ELR (cell line): ENCODE measurements around the gene UNC79.
"Not testable (repeated sequence)": the region's sequence is repeated elsewhere in the genome, so short reads cannot be mapped to it uniquely, and the experiment has no call there.

Experiments used
- DNase-seq: peaks from one replicate; pipeline ENCODE4 v3.0.0-alpha.2; 2015; ENCODE audit warnings: low read depth

The UNC79 gene

DNA sequence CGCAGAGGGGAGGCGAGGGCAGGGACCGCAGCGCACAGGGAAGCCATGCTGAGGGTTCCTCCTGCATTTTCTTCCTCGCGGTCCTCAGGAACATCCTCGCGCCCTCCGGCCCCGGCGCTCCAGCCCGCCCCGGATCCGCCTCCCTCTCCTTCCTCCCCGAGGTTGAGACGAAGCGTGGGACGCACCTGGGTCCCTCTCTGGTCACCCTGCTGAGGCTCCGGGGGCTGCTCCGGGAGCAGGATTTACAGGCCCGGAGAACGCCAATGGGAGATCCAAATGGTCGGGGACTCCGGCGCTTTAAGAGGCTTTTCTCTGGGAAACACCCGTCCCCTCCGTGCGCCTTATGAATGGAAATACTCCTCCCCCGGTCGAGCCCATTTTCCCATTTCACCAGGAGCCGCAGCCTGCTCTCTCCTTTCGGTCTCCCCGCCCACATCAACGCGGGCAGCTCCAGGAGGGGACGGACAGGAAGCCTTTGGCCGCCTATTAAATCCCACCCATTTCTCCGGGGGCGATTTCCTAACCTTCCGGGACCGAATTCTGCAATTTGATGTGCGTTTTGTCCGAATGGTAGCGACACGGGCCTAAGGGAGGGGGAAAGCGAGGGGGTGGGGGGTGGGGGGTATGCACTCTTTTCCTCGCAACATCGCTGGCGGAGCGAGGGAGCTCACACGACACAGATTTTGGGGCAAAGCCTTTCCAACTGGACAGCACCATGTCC is at the start of gene UNC79:
Gene UNC79, plus strand, starts transcription at position 625 of the 721 bp plus-strand sequence. Its CDS starts 91 bp downstream, at position 716.
- DNase-seq = no peak

DNA sequence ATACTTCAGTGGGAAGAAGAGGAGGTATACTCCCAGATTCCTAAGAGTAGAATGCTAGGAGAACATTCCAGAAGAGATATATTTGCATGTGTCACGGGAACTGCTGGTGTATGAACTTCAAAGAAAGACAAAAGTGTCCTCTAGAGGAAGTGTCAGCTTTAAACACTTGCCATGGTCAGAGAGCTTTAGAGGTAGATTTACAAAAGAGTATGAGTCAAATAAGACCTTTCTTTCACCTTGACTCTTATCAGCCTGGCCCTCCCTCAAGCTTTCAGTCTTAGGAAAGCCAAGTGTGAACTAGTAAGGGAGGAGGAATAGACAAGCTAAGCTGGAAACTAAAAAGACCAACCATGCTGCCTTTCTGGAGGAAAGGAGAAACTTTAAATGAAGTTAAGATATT is 49.1 kb upstream of the UNC79 start:
- peak; percentile 1 for DNase-seq

DNA sequence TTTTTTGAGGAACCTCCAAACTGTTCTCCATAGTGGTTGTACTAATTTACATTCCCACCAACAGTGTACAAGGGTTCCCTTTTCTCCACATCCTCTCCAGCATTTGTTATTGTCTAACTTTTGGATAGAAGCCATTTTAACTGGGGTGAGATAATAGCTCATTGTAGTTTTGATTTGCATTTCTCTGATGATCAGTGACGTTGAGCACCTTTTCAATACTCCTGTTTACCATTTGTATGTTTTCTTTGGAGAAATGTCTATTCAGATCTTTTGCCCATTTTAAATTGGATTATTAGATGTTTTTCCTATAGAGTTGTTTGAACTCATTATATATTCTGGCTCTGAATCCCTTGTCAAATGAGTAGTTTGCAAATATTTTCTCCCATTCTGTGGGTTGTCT is 46.5 kb upstream of the UNC79 start:
- DNase-seq = not testable (repeated sequence)

DNA sequence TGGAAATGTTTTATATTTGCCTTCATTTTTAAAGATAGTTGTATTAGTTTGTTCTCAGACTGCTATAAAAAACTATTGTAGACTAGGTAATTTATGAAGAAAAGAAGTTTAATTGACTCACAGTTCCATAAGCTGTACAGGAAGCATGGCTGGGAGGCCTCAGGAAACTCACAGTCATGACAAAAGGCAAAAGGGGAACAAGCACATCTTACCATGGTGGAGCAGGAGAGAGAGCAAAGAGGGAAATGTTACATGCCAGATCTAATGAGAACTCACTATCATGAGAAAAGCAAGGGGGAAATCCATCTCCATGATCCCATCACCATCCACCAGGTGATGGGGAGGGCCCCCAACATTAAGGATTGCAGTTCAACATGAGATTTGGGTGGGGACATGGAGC is 35.5 kb upstream of the UNC79 start:
- no peak for DNase-seq

DNA sequence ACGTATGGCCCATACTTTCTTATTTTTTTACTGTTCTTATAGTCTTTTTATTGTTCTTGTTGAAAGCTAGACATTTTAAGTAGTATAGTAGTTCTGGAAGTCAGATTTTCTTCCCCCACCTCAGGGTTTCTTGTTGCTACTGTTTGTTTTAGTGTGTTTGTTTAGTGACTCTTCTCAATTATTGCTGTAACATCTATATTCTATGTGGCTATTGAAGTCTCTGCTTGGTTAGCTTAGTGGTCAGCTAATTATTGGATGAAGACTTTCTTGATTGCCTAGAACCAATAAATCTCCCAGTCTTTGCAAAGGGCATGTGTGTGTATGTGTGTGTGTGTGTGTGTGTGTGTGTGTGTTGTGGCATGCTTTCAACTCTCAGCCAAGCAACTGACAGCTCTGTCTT is 34.3 kb upstream of the UNC79 start:
- no peak for DNase-seq

DNA sequence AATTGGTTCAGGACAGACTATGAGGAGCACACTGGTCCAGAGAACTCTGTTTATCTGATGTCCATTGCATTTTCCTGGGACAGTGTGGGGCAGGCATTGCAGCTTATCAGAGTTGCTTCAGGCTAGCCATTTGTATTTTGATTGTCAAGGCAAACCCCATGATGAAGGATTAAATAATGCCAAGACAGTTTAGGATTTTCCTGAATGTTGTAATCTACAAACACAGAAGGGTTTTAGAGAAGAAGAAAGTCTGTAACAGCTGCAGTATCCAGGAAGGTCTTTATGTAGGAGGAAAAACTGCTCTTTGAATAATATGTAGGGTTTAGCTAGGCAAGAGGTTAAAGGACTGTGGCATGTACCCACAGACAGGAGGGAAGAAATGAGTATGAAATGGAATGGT is 32.2 kb upstream of the UNC79 start:
- no peak for DNase-seq

DNA sequence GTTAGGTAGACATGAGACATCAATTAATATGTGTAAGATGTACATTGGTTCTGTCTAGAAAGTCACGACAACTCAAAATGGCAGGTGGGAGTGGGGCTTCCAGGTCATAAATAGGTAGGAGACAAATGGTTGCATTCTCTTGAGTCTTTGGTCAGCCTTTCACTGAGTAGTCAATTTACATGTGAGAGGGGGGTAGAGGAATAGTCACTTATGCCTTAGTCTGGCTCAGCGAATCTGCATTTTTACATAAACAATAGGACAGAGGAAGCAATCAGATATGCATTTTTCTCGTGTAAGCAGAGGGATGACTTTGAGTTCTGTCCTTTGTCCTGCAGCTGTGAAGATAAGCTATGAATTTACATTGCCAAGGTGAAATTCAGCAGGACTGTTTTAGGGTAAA is 27.8 kb upstream of the UNC79 start:
- DNase-seq = no peak

DNA sequence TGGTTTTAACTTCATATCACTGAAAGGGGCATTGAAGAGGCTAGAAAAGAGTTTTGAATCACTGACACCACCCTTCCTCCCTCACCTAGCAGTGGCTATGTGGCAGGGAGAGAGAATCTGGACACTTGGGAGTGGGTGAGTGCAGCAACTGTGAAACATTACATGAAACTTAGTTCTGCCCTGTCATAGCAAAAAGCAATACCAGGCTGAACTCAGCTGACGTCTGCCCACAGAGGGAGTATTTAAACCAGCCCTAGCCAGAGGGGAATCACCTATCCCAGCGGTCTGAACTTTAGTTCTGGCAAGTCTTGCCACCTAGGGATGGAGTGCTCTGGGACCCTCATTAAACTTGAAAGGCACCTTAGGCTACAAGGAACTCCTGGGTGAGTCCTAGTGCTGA is 20.7 kb upstream of the UNC79 start:
- DNase-seq = no peak

DNA sequence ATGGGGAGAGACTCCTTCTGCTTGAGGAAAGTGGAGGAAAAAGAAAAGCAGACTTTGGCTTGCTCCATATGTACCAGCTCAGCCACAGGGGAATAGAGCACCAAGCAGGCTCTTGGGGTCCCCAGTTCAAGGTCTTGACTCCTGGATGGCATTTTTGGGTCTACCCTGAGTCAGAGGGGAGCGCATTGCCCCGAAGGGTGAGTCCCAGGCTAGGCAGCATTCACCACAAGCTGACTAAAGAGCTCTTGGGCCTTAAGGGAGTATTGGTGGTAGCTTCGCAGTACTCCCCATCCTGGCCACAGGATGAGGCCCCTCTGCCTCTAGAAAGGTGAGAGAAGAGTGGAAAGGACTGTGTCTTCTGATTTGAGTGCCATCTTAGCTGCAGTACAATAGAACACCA is 19.8 kb upstream of the UNC79 start:
- DNase-seq = no peak

DNA sequence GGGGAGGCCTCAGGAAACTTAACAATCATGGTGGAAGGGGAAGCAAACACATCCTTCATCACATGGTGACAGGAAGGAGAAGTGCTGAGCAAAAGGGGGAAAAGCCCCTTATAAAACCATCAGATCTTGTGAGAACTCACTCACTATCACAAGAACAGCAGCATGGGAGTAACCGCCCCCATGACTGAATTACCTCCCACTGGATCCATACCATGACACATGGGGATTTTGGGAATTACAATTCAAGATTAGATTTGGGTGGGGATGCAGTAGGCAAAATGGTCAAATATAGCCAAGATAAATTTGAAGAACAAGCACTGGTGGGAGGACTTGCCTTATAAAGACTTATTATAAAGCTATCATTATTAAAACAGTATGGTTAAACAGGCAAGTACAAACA is 5.6 kb upstream of the UNC79 start:
- not testable (repeated sequence) for DNase-seq

DNA sequence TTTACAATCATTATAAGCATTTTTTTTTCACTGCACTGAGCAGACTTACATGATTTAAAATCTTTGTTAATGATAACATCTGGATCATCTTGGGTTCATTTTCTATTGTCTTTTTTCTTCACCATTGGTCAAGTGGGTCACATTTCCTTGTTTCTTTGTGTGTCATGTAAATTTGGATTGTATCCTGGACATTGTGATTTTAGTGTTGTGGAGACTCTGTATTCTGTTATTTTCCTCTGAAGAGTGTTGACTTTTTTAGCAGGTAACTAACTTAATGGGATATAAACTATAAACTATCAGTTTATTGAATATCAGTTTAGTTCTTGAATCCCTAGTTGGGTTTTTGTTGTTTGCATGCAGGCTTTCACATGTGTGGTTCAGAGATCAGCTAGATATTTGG is 4.0 kb upstream of the UNC79 start:
- no peak for DNase-seq

DNA sequence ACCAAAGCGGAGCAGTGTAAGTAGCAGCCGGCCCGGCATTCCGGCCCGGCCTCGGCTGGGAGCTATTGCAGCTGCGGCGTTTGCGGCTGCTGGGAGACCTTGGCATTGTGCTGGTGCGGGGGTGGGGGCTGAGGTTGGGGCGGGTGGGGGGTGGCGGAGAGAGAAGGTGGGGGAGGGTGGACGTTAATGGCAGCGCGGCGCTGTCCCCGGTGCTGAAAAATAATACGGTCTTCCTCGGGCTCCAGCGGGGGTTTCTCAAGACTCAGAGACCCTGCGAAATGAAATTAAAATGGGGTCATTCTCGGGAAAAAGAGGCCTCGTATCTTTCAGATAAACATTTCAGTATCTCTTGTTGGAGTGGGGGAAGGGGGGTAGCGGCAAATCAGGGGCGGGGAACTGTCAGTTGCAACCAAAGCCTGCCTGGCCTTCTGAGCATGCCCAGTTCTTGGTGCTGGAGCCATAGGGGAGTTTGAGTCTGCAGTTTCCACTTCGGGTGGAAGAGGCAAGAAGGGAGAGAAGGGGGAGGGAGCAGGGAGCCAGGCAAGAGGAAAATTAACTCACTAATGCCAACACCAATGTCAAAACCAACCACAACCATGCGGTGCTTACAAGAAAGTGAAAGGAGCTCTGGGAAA is 414 bp downstream of the UNC79 start:
- DNase-seq = no peak

DNA sequence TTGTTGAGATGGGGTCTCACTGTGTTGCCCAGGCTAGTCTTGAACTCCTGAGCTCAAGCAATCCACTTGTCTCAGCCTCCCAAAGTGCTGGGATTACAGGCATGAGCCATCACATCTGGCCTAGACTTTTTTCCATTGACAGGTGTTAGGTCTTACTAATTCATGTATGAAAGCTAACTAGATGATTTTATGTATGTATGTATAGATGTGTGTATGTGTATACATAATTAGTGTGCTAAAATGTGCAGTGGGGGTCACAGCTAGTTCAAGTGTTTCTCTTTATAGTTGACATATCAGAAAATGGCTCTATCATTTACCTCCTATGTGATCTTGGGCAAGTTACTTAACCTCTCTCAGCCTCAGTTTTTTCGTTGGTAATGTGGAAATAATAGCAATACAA is 23.5 kb downstream of the UNC79 start:
- DNase-seq = no peak

DNA sequence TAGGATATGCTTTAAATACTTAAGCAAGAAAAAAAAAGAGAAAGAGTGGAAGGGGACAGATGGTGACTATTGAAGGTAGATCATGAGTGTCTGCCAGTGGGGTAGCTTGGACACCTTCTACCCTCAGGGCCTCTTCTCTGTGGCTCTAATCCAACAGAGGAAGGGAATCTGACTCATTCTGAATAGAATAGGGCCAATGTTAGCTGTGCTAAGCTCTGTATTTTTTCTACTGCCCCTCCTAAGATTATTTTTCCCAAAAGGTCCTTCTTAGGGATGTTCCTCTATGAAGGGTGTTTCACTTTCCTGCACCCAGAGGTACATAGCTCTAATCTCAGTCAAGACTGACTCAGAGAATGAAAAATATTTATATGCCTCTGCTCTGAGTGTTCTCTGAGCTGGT is 25.6 kb downstream of the UNC79 start:
- DNase-seq = no peak

DNA sequence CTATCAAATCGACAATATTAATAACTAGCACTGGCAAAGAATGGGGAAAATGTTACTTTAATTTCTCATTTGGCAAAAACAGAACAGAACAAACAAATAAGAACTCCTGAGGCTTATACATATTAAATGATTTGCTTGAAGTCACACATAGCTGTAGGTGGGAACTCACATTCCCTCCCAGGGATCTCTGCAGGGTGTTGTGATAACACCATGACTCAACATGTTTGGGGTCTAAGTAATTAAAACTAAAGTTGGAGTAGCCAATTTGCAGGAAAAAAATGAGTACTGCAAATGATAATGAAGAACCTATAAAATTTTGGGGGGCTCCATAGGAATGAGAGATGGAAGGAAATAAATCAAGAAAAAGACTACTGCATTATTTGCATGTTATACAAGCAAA is 27.5 kb downstream of the UNC79 start:
- DNase-seq = no peak

DNA sequence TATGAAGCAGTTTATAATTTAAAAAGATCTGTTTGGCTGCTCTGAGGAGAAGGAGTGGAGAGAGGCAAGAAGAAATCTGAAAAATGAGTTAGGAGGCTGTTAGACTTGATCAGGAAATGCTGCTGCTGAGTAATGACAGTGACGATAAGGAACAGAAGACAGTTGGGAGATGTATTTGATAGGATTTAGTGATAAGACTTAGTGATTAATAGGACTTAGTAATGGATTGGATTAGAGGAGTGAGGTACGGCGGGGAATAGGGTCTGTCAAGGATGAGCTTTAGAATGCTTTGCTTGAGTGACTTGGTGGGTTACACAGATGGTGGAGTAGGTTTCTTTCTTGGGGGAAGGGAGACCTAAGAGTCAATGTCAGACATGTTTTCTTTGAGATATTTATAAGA is 31.7 kb downstream of the UNC79 start:
- no peak for DNase-seq

DNA sequence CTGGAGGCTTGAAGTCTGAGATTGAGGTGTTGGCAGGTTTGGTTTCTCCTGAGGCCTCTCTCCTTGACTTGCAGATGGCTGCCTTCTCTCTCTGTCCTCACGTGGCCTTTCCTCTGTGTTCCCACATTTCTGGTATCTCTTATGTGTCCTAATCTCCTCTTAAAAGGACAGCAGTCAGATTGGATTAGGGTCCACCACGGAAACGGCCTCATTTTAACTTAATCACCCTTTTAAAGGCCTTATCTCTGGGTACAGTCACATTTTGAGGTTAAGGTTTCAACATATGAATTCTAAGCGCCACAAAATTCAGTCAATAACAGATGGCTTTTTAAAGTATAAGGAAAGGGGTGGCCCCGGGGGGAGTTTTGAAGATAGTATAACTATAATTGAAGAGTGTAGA is 33.5 kb downstream of the UNC79 start:
- no peak for DNase-seq

DNA sequence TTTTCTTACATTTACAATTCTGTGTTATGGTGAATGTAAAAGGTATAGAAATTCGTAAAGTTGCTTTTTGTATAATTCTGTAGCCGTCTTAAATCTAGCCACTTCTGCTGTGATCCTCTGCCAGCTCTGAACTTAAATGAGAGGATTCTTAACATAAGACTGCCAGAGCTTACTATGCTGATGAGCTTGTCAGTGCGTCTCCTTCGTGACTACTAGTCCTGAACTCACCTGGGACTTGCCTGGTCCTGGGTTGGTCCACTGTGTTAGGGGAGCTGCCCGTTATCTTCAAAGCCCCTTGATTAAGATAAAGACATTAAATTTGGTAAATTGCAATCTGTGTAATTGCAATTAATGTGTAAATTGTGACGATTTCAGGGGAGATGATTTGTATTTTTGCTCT is 44.7 kb downstream of the UNC79 start:
- DNase-seq = no peak

DNA sequence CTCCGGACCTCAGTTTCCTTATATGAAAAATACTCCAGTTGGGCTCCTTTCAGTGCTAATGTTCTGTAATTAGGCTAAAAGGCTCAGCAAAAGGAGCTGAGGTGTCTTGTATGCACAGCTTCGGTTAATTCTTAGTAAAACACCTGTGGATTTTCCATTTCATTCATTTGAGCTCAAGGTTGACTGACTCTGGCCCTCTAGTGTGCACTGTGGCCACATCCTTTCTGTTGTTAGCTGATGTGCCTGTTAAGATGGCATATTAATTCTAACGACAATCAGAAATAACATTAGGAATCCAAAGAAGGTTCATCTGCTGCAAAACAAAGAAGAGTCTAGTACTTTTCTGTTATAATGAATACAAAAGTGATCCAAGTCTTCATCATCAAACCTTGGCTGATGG is 45.6 kb downstream of the UNC79 start:
- no peak for DNase-seq

DNA sequence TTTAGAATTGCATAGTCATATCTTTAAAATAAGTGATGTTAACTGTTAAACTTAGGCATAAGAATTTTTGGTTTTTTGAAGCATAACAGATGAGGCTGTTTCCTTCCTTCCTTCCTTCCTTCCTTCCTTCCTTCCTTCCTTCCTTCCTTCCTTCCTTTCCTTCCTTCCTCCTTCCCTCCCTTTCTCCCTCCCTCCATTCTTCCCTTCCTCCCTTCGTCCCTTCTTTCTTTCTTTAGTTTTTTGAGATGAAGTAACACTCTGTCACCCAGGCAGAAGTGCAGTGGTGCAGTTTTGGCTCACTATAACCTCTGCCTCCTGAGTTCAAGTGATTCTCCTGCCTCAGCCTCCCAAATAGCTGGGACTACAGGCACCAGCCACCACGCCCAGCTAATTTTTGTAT is 48.3 kb downstream of the UNC79 start:
- DNase-seq = not testable (repeated sequence)

DNA sequence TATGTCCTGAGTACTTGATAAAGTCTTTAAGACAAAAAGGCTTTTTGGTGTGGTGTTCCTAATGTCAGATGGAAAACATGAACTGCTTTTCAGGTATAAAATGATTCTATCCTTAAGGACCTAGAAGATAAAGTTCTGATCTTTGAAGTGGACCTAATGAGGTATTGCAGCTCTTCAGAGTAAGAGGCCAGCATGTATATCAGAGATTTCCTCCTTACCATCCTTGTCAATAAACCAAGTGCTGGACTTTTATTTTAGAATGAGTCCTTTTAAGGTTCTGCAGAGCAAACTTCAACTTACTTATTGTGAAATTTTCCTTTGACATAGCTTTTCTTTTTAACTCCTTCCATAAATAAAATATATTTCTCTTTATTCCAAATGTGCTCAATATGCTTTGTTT is 50.1 kb downstream of the UNC79 start:
- no peak for DNase-seq

DNA sequence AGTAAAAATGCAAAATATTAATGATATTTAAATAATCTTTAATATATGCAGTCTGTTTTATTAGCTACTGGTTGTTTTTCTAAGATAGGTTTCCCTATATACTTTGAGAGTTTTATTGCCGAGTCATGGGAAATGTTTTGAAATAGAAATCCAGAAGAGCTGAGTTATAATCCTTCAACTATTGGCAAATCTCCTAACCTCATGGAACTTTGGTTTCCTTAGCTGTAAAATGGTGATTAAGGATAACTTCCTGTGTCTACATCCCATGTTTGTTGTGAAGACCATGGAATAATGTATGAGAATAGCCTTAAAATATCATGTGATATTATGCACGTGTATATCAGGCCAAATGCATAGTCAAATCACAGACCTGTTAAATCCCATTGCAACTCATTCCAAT is 51.0 kb downstream of the UNC79 start:
- no peak for DNase-seq

DNA sequence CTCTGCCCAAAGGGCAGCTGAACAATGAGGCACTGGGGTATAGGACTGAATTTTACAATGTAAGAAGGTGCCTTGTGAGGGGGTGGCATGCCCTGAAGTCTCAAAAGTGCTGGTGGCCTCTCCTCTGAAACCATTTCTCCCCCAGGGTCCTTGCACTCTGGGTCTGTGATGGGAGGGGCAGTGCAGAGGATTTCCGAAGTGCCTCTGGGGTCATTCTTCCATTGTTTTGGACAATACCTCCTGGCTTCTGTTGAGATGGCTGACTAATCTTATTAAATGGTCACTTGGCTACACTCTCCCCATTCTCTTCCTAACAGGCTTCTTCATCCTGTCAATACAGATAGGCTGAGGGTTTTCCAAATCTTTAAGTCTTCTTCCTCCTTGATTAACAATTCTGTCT is 59.3 kb downstream of the UNC79 start:
- no peak for DNase-seq

DNA sequence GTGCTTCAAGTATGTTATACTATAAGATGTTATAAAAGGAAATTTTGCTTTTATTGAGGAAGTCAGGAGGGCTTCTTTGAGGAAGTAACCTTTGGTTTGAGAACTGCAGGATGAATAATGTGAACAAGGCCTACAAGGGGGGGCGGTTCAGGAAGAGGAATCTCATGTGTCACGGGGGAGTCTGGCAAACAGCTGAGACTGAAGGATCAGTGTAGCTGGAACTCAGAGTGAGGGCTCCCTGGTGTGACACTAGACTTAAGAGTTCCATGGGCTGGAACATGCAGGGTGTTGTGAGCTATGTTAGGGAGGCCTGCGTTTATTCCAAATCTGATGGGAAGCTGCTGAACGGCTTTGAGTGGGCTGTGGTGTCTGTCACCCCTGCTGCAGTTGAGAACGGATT is 62.3 kb downstream of the UNC79 start:
- no peak for DNase-seq
